ENCODE data around the gene CIP2A.

CIP2A gene

DNA sequence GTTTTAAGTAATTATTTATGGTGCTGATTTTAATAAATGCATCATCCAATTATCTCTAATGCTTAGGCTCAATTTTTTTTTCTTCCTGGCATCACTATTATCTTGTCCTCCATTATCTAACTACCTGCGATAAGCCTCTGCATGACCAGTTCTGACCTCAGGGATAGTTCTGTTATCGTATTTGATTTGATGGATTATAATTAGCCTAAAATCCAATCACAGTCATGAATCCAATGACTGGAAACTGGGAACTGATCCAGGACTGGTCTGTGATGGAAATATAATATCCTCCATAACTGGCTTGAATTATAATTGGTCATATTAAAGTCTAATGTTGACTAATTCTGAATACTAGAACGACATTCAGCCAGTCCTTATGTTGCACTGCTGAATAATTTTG lies 80.0 kb downstream of the CIP2A start:
- DNase-seq, result no peak

DNA sequence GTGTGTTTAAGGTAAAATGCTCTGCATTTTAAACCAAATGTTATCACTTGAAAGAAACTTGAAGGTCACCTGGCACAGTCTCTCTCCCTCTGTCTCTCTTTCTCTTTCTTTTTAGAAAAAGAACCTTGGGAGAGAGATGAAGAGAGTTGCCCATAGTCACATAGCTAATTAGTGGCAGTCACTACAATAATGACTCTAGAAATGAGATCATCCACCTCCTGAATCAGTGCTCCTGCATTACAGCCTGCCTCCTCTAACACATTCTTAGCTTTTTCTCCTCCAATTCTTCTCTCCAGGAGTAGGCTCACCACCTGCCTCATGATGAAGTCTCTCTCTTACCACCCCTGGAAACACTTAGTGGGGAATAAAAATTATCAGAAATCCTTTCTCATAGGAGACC lies 81.3 kb downstream of the CIP2A start:
- DNase-seq, result no peak

DNA sequence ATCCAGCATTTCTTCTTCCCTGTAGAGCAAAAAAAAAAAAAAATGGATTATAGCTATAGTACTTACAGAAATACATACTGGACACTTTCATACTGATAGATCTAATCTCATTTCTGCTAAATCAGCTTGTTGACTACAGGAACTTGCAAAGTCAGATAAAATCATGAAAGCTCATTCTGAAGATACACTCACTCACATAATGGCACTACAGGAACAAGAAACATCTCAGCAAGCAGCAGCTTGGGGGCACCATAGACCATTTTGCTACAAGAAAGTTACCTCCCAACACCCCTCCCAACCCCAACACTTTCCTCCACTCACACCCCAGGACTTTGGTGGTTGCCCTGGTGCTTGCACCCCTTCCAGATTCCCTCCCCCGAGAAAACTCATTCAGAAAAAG lies 83.4 kb downstream of the CIP2A start:
- no peak for DNase-seq

DNA sequence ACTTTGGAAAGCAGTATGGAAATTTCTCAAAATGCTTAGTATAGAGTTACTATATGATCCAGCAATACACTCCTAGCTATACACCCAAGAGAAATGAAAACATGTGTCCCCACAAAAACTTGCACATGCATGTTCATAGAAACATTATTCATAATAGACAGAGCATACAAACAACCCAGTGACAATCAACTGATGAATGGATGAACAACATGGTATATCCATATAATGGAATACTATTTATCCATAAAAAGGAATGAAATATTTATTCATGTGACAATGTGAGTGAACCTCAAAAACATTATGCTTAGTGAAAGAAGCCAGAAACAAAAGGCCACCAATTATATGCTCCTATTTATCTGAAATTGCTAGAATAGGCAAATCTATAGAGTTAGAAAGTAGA lies 85.5 kb downstream of the CIP2A start:
- no peak for DNase-seq

DNA sequence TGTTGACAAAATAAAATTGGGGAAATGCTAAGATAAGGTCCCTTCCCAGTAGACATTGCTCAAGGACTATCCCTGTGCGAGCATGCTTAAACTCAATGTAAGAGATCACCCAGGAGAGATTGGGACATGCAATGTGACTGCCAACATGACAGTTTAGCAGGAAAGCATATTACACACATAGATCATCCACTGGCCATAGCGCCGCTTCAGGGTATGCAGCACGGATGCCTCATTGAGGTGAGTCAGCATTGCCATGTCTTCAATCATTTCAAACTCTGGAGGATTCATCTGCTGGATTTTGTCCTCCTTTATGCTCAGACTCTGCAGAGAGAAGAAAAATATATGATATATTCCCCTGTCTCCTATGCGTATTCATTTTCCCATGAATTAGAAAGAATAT lies 87.7 kb downstream of the CIP2A start:
- DNase-seq, result no peak

DNA sequence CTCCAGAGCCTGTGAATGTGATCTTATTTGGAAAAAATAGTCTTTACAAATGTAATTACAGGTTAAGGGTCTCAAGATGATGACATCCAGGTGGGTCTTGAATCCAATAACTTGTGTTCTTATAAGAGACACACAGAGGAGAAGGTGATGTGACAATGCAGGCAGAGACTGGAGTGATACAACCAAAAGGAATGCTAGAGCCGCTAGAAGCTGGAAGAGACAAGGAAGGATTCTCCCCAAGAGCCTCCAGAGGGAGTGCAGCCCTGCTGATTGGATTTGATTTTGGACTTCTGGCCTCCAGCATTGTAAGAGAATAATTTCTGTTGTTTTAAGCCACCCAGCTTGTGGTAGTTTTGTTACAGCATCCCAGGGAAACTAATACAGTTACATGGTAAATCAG lies 88.5 kb downstream of the CIP2A start:
- DNase-seq, result no peak
